ENCODE data around the gene FGF12.

GRCh38 chr3:192772240-192772894 is 45.0 kb upstream of the FGF12 start:
- no peak for TF ChIP-seq EZH2 (IDR thresholded peaks at IDR 0.05; ENCODE audit: borderline replicate concordance, insufficient read depth, low read depth, low read length, poor library complexity, severe bottlenecking)
- TF ChIP-seq CTCF (IDR thresholded peaks at IDR 0.05) = no peak
